ENCODE measurements around the gene ATP2B3.

DNA sequence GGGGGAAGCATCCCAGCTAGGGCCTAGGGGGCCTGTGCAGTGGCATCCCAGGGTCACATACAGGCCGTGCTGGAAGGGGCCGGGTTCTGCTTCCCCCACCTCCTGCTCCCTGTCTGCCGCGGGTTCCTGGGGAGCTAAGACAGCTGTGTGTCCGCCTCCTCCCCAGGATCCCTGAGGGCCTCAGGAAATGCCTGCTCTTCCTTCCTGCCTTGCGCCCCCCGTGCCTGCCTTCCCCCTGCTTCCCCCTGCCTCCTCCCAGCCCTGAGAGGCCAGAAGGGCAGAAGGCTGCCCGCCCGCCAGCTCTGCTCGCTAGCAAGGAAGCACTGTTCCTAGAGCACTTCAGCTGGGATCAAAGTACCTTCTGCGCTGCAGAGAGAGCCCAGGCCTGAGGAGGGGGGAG lies 25.5 kb upstream of the ATP2B3 start:
- no peak for TF ChIP-seq POLR2A (IDR thresholded peaks at IDR 0.05; ENCODE audit: low read depth)
- no peak for TF ChIP-seq CTCF (IDR thresholded peaks at IDR 0.05)
- no peak for TF ChIP-seq POLR2AphosphoS5 (IDR thresholded peaks at IDR 0.05)
- no peak for TF ChIP-seq EP300 (IDR thresholded peaks at IDR 0.05)
